IMR-90 (cell line): ENCODE measurements around the gene DDAH2. TPM values are rescaled to one million over a fixed set of nuclear protein-coding genes. Genes with fewer than 3 reads are reported as not detected.
A peak's percentile ranks its signal among the peaks of the same experiment; 100 is the strongest.

Experiments used
- ATAC-seq: fragments of 200-7000 bp; cut with Tn5 transposase; 2 replicates; pipeline ENCODE4 v1.9.1; 2020; ENCODE audit warnings: low read depth, mild to moderate bottlenecking, moderate library complexity
- BruUV-seq: library from RNA; stranded (reverse); fragments of 400-500 nt; replicated peaks from 2 replicates; lab custom pipeline; 2021; lab: Mats Ljungman, UMichigan
- CTCF ChIA-PET: fragments of 300-600 bp; formaldehyde crosslinking; extraction: SDS; loops from one replicate; lab custom pipeline; 2021; ENCODE audit warnings: antibody characterized with exemption; lab: Yijun Ruan, JAX
- POLR2A ChIA-PET: fragments of 300-600 bp; sonication (Branson Sonifier 250); formaldehyde crosslinking; loops from one replicate; lab custom pipeline; 2022; ENCODE audit warnings: antibody characterized with exemption; ENCODE audit not compliant: unreplicated experiment; lab: Charles Lee
- DNase-seq: peaks from one replicate; pipeline ENCODE4 v3.0.0; 2013
- H2AFZ ChIP-seq: replicated peaks from 2 replicates; pipeline ENCODE3; 2013; ENCODE audit warnings: low read length, mild to moderate bottlenecking; ENCODE audit not compliant: poor library complexity
- H2AK5ac ChIP-seq: 2 replicates; pipeline ENCODE4 v1.6.1; 2013; ENCODE audit warnings: low read depth, low read length, inconsistent platforms
- H2AK9ac ChIP-seq: replicated peaks from 2 replicates; pipeline ENCODE3; 2013; ENCODE audit warnings: mild to moderate bottlenecking, low read depth, low read length, moderate library complexity; ENCODE audit not compliant: poor library complexity
- H2BK120ac ChIP-seq: 2 replicates; pipeline ENCODE4 v1.6.1; 2013; ENCODE audit warnings: low read depth, low read length, inconsistent platforms
- H2BK15ac ChIP-seq: 3 replicates; pipeline ENCODE4 v1.6.1; 2013; ENCODE audit warnings: low read depth, low read length, inconsistent platforms
- H2BK20ac ChIP-seq: 2 replicates; pipeline ENCODE4 v1.6.1; 2013; ENCODE audit warnings: low read depth, mild to moderate bottlenecking, inconsistent platforms, low read length, moderate library complexity
- H2BK5ac ChIP-seq: 2 replicates; pipeline ENCODE4 v1.6.1; 2013; ENCODE audit warnings: mild to moderate bottlenecking, low read depth, low read length, inconsistent platforms; ENCODE audit not compliant: poor library complexity, severe bottlenecking
- H3K14ac ChIP-seq: replicated peaks from 2 replicates; pipeline ENCODE4 v1.6.1; 2013; ENCODE audit warnings: low read depth, low read length, inconsistent platforms
- H3K18ac ChIP-seq: 2 replicates; pipeline ENCODE4 v1.6.1; 2013; ENCODE audit warnings: low read depth, low read length, control low read depth
- H3K23ac ChIP-seq: 2 replicates; pipeline ENCODE4 v1.6.1; 2013; ENCODE audit warnings: low read depth, low read length, inconsistent platforms
- H3K27ac ChIP-seq: 2 replicates; pipeline ENCODE4 v1.5.1; 2013; ENCODE audit warnings: mild to moderate bottlenecking, control low read depth, low read length; ENCODE audit not compliant: insufficient read depth
- H3K27me3 ChIP-seq: 2 replicates; pipeline ENCODE4 v1.6.1; 2013; ENCODE audit warnings: low read length; ENCODE audit not compliant: control insufficient read depth, insufficient read depth
- H3K36me3 ChIP-seq: 2 replicates; pipeline ENCODE4 v1.6.1; 2013; ENCODE audit warnings: low read length, mixed read lengths; ENCODE audit not compliant: control insufficient read depth, insufficient read depth
- H3K4ac ChIP-seq: 2 replicates; pipeline ENCODE4 v1.6.1; 2013; ENCODE audit warnings: low read depth, low read length, inconsistent platforms
- H3K4me1 ChIP-seq: 2 replicates; pipeline ENCODE4 v1.6.1; 2013; ENCODE audit warnings: low read length, mixed read lengths; ENCODE audit not compliant: control insufficient read depth, insufficient read depth
- H3K4me2 ChIP-seq: 2 replicates; pipeline ENCODE4 v1.6.1; 2013; ENCODE audit warnings: low read depth, mild to moderate bottlenecking, control low read depth, low read length, moderate library complexity
- H3K4me3 ChIP-seq: 2 replicates; pipeline ENCODE4 v1.5.1; 2013; ENCODE audit warnings: low read depth, mild to moderate bottlenecking, control low read depth, low read length, moderate library complexity; ENCODE audit not compliant: insufficient read depth
- H3K56ac ChIP-seq: 2 replicates; pipeline ENCODE4 v1.6.1; 2013; ENCODE audit warnings: low read length, inconsistent platforms; ENCODE audit not compliant: insufficient read depth; ENCODE audit errors: extremely low read depth
- H3K79me1 ChIP-seq, 2 experiments: 2 replicates each; pipeline ENCODE4 v1.6.1; 2013; ENCODE audit warnings: low read length in 2 of 2, inconsistent platforms in 1 of 2, low read depth in 1 of 2
- H3K9ac ChIP-seq: 2 replicates; pipeline ENCODE4 v1.6.1; 2013; ENCODE audit warnings: low read depth, low read length, control low read depth
- H3K9me1 ChIP-seq: 2 replicates; pipeline ENCODE4 v1.6.1; 2013; ENCODE audit warnings: low read length, inconsistent platforms; ENCODE audit not compliant: insufficient read depth
- H3K9me3 ChIP-seq: 2 replicates; pipeline ENCODE4 v1.6.1; 2013; ENCODE audit warnings: low read length; ENCODE audit not compliant: control insufficient read depth, insufficient read depth
- H4K20me1 ChIP-seq: 2 replicates; pipeline ENCODE4 v1.6.1; 2013; ENCODE audit warnings: low read length, inconsistent platforms; ENCODE audit not compliant: insufficient read depth
- H4K5ac ChIP-seq: 2 replicates; pipeline ENCODE4 v1.6.1; 2013; ENCODE audit warnings: mild to moderate bottlenecking, low read depth, low read length, control low read depth
- H4K8ac ChIP-seq, 2 experiments: 2 replicates each; pipeline ENCODE4 v1.6.1; 2013; ENCODE audit warnings: low read depth in 2 of 2, low read length in 2 of 2, control low read depth in 1 of 2, inconsistent platforms in 1 of 2
- H4K91ac ChIP-seq: 2 replicates; pipeline ENCODE4 v1.6.1; 2013; ENCODE audit warnings: low read depth, low read length, inconsistent platforms; ENCODE audit not compliant: insufficient read depth
- BHLHE40 ChIP-seq: fragments of 150-350 bp; IDR thresholded peaks from 2 replicates; pipeline ENCODE4 v1.6.1; 2016; ENCODE audit warnings: mild to moderate bottlenecking, low read depth, low read length
- CEBPB ChIP-seq: IDR thresholded peaks from 2 replicates; pipeline ENCODE4 v1.6.1; 2012; ENCODE audit warnings: low read depth, low read length, improper control_type of control experiment
- CHD1 ChIP-seq: IDR thresholded peaks from 2 replicates; pipeline ENCODE4 v1.6.1; 2012; ENCODE audit warnings: low read depth, low read length, improper control_type of control experiment
- CTCF ChIP-seq: conservative IDR thresholded peaks from 2 replicates; pipeline ENCODE4 v1.5.1; 2012; ENCODE audit warnings: mild to moderate bottlenecking, low read depth, low read length, improper control_type of control experiment
- ELK1 ChIP-seq: fragments of 150-350 bp; IDR thresholded peaks from 2 replicates; pipeline ENCODE4 v1.6.1; 2016; ENCODE audit warnings: low read depth, mild to moderate bottlenecking, low read length, moderate library complexity, borderline replicate concordance
- FOS ChIP-seq: fragments of 150-350 bp; IDR thresholded peaks from 2 replicates; pipeline ENCODE4 v1.6.1; 2016; ENCODE audit warnings: low read depth, low read length
- MAFK ChIP-seq: IDR thresholded peaks from 2 replicates; pipeline ENCODE4 v1.6.1; 2012; ENCODE audit warnings: low read depth, low read length, improper control_type of control experiment
- MAZ ChIP-seq: IDR thresholded peaks from 2 replicates; pipeline ENCODE4 v1.6.1; 2012; ENCODE audit warnings: low read depth, mild to moderate bottlenecking, low read length, improper control_type of control experiment, moderate library complexity, borderline replicate concordance
- MXI1 ChIP-seq: IDR thresholded peaks from 2 replicates; pipeline ENCODE4 v1.6.1; 2012; ENCODE audit warnings: low read depth, mild to moderate bottlenecking, low read length, moderate library complexity, borderline replicate concordance
- NFE2L2 ChIP-seq: fragments of 150-350 bp; IDR thresholded peaks from 2 replicates; pipeline ENCODE4 v1.6.1; 2016; ENCODE audit warnings: low read depth, mild to moderate bottlenecking, low read length
- POLR2A ChIP-seq: IDR thresholded peaks from 2 replicates; pipeline ENCODE4 v1.6.1; 2012; ENCODE audit warnings: mild to moderate bottlenecking, low read depth, low read length
- RAD21 ChIP-seq: IDR thresholded peaks from 2 replicates; pipeline ENCODE4 v1.6.1; 2012; ENCODE audit warnings: low read length, improper control_type of control experiment
- RCOR1 ChIP-seq: IDR thresholded peaks from 2 replicates; pipeline ENCODE4 v1.6.1; 2012; ENCODE audit warnings: mild to moderate bottlenecking, low read length, improper control_type of control experiment; ENCODE audit not compliant: insufficient replicate concordance
- RFX5 ChIP-seq: IDR thresholded peaks from 2 replicates; pipeline ENCODE4 v1.8.0; 2012; ENCODE audit warnings: low read depth, mild to moderate bottlenecking, low read length, moderate library complexity
- SMC3 ChIP-seq: fragments of 150-350 bp; IDR thresholded peaks from 2 replicates; pipeline ENCODE4 v1.6.1; 2016; ENCODE audit warnings: low read depth, mild to moderate bottlenecking, antibody characterized with exemption, low read length, moderate library complexity
- USF2 ChIP-seq: fragments of 150-350 bp; IDR thresholded peaks from 2 replicates; pipeline ENCODE4 v1.6.1; 2017; ENCODE audit warnings: mild to moderate bottlenecking, antibody characterized with exemption, low read length, low read depth
- WGBS, 2 experiments: methylation state at CpG; one replicate each; pipeline versions ENCODE4 v1.1.5 to v1.1.7; 2013; ENCODE audit warnings: missing lambda C conversion rate in 2 of 2; ENCODE audit not compliant: insufficient read length in 1 of 2; ENCODE audit errors: extremely low coverage in 2 of 2; 5-methylcytosine and 5-hydroxymethylcytosine counted together
- dilution Hi-C: fragments of 300-500 bp; cut with HindIII; formaldehyde crosslinking; loops from one replicate; pipeline ENCODE4 v1.14.3; 2018; ENCODE audit warnings: low sequenced_read_pairs; ENCODE audit not compliant: unreplicated experiment
- in situ Hi-C: fragments of 300-500 bp; cut with MboI; formaldehyde crosslinking; loops from 3 replicates; pipeline ENCODE4 v1.14.3; 2019; ENCODE audit warnings: low sequenced_read_pairs, inconsistent platforms, mixed read lengths
- intact Hi-C: fragments of 100-400 bp; cut with micrococcal nuclease; formaldehyde crosslinking; loops from 2 replicates; pipeline ENCODE4 v1.10.0; 2022
- polyA plus RNA-seq, 3 experiments: library from polyadenylated mRNA; depleted of rRNA; stranded (reverse); fragments of >200 nt; gene quantifications; 2 replicates each; pipeline ENCODE4 v1.2.3, GENCODE V29; 2012; ENCODE audit warnings: low replicate concordance in 1 of 3
- total RNA-seq: library from RNA; depleted of rRNA; stranded (reverse); fragments of >200 nt; gene quantifications from 2 replicates; pipeline ENCODE4 v1.2.3, GENCODE V29; 2012

The DDAH2 gene
- total and polyA plus RNA-seq, 2 of the 4 experiments (the other 2 are of a cell fraction): 40.7 to 57.9 TPM

GRCh38 chr6:31710523-31711219 is 18.4 kb downstream of the DDAH2 start:
- no TSS peak for BruUV-seq
- Histone ChIP-seq H3K9me1 (no peaks in the 10 kb centered on the region), H2AK9ac (no peak overlapping the region), H2BK120ac (no peak overlapping the region), H3K27me3 (peaks cover 35% of the 10 kb centered on the region), H3K56ac (no peak overlapping the region), H3K4me3 (no peak overlapping the region), H3K18ac (no peak overlapping the region), H3K14ac (no peak overlapping the region), H4K8ac (no peak overlapping the region), H2BK15ac (no peak overlapping the region), H3K27ac (no peak overlapping the region), H3K4me1 (no peaks in the 10 kb centered on the region), H2BK20ac (no peak overlapping the region), H2AFZ (peak overlapping the region; percentile 21), H3K4me2 (no peak overlapping the region), H2BK5ac (no peak overlapping the region), H3K23ac (no peak overlapping the region), H4K20me1 (no peaks in the 10 kb centered on the region; the same call in 1 of the 2 replicates), H3K36me3 (no peaks in the 10 kb centered on the region), H3K9ac (no peak overlapping the region), H4K91ac (no peak overlapping the region), H2AK5ac (no peak overlapping the region; the same call in 1 of the 2 replicates), H3K79me1 (no peaks in the 10 kb centered on the region), H3K9me3 (no peaks in the 10 kb centered on the region), H4K5ac (no peak overlapping the region), H3K4ac (no peak overlapping the region)
- CTCF ChIA-PET: no interaction called here
- no CpG with 5 or more reads among the region's 5 CpGs for WGBS, 2 experiments
- dilution Hi-C loops (no loop called here), in situ Hi-C loops (no loop called here), intact Hi-C loops (no loop called here)
- TF ChIP-seq SMC3: no peak
- TF ChIP-seq BHLHE40: no peak
- TF ChIP-seq CHD1: no peak
- no peak for TF ChIP-seq MAZ
- no peak for TF ChIP-seq RCOR1
- TF ChIP-seq POLR2A: no peak
- no peak for TF ChIP-seq CEBPB
- TF ChIP-seq MXI1: no peak
- TF ChIP-seq RFX5: no peak
- TF ChIP-seq CTCF: no peak
- TF ChIP-seq USF2: no peak
- no peak for TF ChIP-seq ELK1
- TF ChIP-seq RAD21: no peak
- TF ChIP-seq MAFK: no peak
- no peak for TF ChIP-seq NFE2L2
- no peak for TF ChIP-seq FOS
- POLR2A ChIA-PET: no interaction called here
- ATAC-seq (no peak), DNase-seq (no peak)
